Brain microvascular endothelial cell (primary cell): ENCODE measurements around the gene PRKAR1B.

Experiments used
- DNase-seq: peaks from one replicate; pipeline ENCODE4 v3.0.0-alpha.2; 2020
- H3K27ac ChIP-seq: fragments of 250-450 bp; sonication (Bioruptor Pico); 2 replicates; pipeline ENCODE4 v1.5.1; 2020; ENCODE audit warnings: mild to moderate bottlenecking, moderate library complexity
- H3K27me3 ChIP-seq: fragments of 250-450 bp; sonication (Bioruptor Pico); replicated peaks from 2 replicates; pipeline ENCODE4 v1.5.1; 2020; ENCODE audit warnings: mild to moderate bottlenecking
- H3K36me3 ChIP-seq: fragments of 250-450 bp; sonication (Bioruptor Pico); replicated peaks from 2 replicates; pipeline ENCODE4 v1.5.1; 2020; ENCODE audit warnings: mild to moderate bottlenecking
- H3K4me3 ChIP-seq: 2 replicates; pipeline ENCODE4 v1.5.1; 2011; ENCODE audit warnings: low read depth, mild to moderate bottlenecking, control low read depth, low read length, moderate library complexity
- in situ Hi-C: cut with HindIII; loops from 2 replicates; pipeline ENCODE4 v1.10.0; 2017; ENCODE audit warnings: low sequenced_read_pairs, low pct_ligation_motif_present
- TF ChIP-seq, protein P1 (sequence below): IDR thresholded peaks from 2 replicates; pipeline ENCODE4 v1.5.1; 2011; ENCODE audit warnings: low read depth, mild to moderate bottlenecking, moderate library complexity, low read length, control low read depth, inconsistent platforms; ENCODE audit errors: missing control alignments

Gene PRKAR1B

DNA sequence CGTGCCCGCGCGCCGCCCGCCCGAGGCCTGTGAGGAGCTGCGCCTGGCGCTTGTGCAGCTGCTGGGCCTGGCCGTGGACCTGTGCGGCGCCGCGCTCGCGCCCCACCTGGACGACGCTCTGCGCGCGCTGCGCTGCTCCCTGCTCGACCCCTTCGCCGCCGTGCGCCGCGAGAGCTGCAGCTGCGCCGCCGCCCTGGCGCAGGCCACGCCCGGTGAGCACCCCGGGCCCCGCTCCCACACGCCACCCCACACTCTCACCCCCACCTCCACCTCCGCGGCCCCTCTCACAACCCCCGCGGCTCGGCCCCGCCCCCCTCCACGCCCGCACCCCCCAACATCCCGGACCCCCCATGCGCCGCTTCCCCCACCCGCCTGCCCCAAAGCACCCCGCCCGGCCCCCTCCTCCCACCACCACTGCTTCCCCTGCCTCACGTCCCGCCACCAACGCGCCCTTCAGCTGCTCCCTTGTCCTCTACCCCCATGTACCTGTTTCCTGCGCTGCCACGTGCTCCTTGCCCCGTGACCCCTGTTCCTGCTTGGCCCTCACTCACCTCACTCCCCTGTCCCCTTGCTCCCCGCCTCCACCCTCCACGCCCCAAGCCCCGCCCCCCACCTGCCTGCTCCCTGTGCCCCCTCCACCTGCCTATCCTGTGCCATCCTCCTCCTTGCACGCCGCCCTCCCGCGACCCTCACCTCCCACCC is at the start of gene PRKAR1B:
Gene PRKAR1B, minus strand, starts transcription at position 178 of the 702 bp plus-strand sequence. CDS start 15,776 bp downstream, outside the sequence.
- H3K27me3 ChIP-seq: no peaks in the 10 kb centered on the region
- TF ChIP-seq, protein P1, sequence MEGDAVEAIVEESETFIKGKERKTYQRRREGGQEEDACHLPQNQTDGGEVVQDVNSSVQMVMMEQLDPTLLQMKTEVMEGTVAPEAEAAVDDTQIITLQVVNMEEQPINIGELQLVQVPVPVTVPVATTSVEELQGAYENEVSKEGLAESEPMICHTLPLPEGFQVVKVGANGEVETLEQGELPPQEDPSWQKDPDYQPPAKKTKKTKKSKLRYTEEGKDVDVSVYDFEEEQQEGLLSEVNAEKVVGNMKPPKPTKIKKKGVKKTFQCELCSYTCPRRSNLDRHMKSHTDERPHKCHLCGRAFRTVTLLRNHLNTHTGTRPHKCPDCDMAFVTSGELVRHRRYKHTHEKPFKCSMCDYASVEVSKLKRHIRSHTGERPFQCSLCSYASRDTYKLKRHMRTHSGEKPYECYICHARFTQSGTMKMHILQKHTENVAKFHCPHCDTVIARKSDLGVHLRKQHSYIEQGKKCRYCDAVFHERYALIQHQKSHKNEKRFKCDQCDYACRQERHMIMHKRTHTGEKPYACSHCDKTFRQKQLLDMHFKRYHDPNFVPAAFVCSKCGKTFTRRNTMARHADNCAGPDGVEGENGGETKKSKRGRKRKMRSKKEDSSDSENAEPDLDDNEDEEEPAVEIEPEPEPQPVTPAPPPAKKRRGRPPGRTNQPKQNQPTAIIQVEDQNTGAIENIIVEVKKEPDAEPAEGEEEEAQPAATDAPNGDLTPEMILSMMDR: no peak
- H3K27ac ChIP-seq: peak within 1 kb of the TSS; percentile 30
- H3K4me3 ChIP-seq: peak within 1 kb of the TSS; percentile 60
- no peak for DNase-seq
- no peaks in the 10 kb centered on the region for H3K36me3 ChIP-seq
- in situ Hi-C loops: no loop called here

DNA sequence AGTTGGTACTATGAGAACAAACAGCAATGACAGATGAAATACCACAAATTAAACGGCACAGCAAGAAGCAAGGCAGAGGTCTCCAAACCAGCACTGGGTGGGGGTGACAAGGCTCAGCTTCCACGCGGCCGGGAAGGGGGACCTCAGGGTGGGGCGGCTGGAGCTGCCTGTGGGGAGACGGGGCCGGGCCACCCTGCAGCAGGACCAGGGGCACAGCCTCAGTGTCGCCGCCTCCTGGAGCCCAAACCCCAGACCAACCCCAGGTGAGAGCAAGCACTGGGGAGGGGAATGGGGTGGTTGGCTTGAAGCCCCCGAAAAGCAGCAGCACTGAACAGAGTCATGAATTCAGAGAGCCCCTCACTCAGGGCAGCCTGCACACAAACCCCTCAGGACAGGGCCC is 49.3 kb upstream of the PRKAR1B start:
- Histone ChIP-seq H3K27me3 (no peaks in the 10 kb centered on the region), H3K4me3 (no peak overlapping the region), H3K27ac (no peak overlapping the region), H3K36me3 (peaks cover 11% of the 10 kb centered on the region)
- TF ChIP-seq, protein P1: no peak
- in situ Hi-C loops: no loop called here
- DNase-seq: no peak

DNA sequence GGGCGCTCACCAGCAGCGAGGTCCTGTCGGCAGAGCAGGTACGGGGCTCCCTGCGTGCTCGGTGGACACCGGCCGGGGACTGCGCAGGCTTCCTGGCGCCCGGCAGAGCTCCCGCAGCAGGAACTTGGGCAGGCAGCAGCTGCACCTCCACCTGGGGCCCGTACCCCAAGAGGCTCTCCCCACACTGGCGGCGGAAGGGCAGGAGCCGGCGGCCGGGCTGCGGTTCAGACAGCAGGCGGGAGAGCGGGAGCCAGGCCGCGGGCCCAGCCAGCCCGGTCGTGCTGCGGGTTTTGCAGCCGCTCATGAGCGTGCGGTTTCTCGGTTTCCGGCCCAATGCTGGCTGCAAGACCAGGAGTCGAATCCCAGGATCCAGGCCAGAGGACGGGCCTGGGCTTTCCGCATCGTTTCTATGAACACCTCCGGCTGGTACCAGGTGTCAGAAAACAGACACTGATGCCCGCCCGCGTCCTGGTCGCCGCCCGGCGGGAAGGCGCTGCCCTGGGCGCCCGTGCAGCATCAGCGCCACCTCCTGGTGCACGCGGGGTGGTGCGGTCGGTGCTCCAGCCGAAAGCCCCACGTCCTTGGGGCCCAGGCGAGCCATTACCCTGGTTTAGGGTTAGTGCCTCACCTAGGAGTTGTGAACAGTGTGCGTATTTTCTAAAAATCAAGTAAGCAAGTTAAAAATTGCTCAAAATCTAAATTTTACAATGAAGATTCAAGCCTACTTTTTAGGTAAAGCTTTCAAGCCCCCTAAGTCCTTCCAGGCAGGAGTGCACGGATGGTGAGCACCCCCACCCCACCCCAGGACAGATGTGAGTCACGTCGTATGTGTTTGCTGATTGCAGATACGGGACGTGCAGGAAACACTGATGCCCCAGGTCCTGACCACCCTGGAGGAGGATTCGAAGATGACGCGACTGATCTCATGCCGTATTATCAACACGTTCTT is 47.4 kb upstream of the PRKAR1B start:
- in situ Hi-C loops: no loop called here
- Histone ChIP-seq H3K36me3 (peaks cover 11% of the 10 kb centered on the region), H3K27ac (no peak overlapping the region), H3K27me3 (no peaks in the 10 kb centered on the region), H3K4me3 (no peak overlapping the region)
- DNase-seq: peak; percentile 5
- TF ChIP-seq, protein P1: peak; percentile 79

DNA sequence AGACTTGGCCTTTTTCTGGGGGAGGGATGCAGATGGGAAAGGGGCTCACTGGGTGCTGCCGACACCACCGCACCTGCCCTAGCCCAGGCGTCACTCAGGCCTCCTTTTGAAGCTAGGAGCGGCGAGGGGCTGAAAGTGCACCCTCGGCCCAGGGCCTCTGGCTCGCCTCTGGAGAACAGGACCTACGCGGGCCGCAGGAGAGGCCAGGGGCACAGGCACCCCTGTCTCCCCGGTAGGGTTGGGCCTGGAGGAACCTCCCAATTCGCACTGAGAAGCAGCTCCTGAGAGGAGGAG is 46.5 kb upstream of the PRKAR1B start:
- Histone ChIP-seq H3K27ac (no peak overlapping the region), H3K36me3 (peaks cover 11% of the 10 kb centered on the region), H3K4me3 (no peak overlapping the region), H3K27me3 (no peaks in the 10 kb centered on the region)
- TF ChIP-seq, protein P1: no peak
- in situ Hi-C loops: no loop called here
- DNase-seq: no peak

DNA sequence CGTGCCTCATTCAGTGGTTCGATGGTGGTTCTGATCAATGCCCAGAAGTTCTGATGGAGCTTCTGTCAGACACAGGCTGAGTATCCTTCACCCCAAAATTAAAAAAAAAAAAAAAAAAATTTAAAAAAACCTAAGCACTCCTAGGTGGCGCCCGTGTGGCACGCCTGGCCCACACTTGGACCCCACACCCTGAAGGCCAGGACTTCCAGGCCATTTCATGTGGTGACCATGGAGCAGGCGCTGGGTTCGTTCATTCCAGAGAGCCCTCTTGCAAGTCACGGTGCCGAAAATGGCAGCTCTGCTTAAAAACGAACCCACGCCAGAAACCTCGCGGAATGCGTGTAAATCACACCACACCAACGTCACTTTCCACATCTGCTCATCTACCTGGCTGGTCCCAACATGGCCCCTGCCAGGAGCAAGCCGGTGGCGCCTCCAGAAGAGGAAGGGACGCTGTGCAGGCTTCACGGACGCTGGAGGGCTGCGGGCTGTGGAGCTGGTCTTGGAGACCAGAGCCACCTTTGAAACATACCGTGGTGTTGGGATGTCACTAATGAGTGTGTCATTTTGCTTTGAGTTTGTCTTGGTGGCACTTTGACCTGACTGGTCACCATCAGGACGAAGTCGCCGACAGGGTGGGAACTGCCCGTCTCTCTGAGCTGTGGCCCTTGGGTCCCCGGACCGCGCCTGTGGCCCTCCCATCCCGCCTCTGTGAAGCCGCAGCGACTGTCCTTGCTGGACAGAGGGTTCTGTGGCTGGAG is 46.0 kb upstream of the PRKAR1B start:
- DNase-seq: no peak
- TF ChIP-seq, protein P1: no peak
- in situ Hi-C loops: no loop called here
- no peaks in the 10 kb centered on the region for H3K27me3 ChIP-seq
- H3K27ac ChIP-seq: no peak overlapping the region
- H3K36me3 ChIP-seq: peaks cover 11% of the 10 kb centered on the region
- H3K4me3 ChIP-seq: no peak overlapping the region
